Skin of body (tissue), 2 donors: ENCODE results near the gene IL1RAPL1. TPM values are rescaled to one million over a fixed set of nuclear protein-coding genes. Genes with fewer than 3 reads are reported as not detected.
"Not testable (repeated sequence)": the region's sequence is repeated elsewhere in the genome, so short reads cannot be mapped to it uniquely, and the experiment has no call there.

Experiments used
- DNase-seq: peaks from one replicate; lab custom pipeline; 2025; lab: John Stamatoyannopoulos, UW
- total RNA-seq: library from RNA; depleted of rRNA; stranded (reverse); fragments of >200 nt; gene quantifications from one replicate; pipeline ENCODE4 v1.2.3, GENCODE V29; 2014

IL1RAPL1 gene
- total RNA-seq, 1 donor from 2014 or later: 3.3 TPM

DNA sequence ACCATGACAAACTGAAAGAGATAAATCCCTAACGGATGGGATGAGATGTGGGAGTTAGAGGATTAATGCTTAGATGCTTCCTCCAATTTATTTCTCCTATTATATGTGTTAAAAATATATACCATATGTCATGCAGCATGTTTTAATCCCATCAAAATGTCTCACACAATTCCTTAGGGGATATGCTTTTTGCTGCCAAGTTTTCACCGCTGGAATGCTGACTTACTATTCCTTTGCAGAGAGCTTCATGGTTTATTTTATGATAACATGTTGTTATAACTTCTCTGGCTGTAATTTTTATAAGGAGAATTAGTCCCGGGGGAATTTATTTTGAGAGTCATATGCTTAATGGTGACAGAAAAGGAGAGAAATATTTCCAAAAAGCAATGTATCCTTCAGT, 670.3 kb downstream of the IL1RAPL1 start:
- peak; percentile 51 for DNase-seq

DNA sequence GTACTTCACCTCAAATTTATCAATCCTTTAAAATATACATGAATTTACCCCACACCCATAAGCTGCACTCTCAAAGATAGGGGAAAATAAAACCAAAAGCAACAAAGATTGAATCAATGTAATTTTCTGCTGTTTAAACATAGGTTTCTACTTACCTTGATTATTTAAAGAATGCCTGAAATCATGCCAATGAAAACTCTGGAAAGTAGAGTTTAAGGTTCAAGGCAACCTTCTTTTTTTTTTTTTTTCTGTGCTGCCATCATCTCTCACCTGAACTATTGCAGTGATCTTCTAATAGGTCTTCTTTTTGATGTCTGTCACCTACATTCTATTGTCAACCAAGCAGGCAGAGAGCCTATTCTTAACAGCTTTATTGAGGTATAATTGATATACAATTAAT, 682.1 kb downstream of the IL1RAPL1 start:
- DNase-seq: no peak

- no peak for DNase-seq
Measured at GRCh38 chrX:29274517-29274916, 687.3 kb downstream of the IL1RAPL1 start.

DNA sequence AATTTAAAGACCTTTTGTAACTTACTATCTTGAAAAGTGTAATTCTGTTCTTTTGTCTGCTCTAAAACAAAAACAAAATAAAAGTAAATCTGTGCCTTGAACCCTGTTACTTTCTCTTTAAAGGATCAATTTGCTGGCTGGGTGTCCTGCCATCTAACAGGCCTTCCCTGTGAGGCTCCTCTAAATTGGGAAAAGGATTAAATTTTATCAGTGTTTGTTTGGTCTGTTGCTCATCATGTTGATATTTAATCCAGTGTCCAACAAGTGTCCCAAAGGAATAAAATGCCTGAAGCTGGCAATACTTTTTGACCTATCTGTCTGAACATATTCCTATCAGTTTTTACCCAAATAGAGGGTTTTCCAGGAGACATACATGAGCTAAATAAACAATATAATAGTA, 688.7 kb downstream of the IL1RAPL1 start:
- no peak for DNase-seq

- no peak for DNase-seq
Measured at GRCh38 chrX:29281078-29281742, 694.0 kb downstream of the IL1RAPL1 start.

GRCh38 chrX:29285664-29286063, 698.4 kb downstream of the IL1RAPL1 start:
- DNase-seq: no peak

DNA sequence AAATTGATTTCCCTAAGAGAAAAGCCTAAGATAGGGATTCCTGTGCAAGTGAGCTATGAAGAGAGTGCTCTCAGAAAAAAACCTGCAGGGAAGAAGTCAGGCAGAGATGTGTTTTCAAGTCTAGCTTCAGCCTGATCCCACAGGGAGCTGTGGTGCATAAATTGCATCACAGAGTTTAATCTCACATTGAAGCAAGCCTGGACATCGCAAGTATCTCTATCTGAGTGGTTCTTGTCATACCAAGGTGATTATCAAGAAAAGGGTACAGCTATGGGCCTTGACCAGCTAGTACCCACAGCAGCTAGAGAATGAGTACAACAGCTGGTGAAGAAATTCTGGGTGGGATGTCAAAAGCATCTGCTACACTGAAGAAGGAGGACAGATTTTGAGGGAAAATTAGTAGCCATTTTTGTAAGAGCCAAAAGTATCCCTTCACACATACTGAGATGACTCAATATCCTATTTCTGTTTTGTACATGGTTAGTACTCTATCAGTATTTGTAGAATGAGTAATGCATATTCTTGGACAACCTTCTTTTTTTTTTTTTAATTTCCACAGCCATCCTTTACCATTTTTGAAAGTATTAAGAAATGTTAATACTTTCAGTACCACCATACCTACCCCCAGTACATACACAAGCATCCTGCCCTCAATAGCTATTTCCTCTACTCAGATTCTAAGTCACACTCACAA, 708.9 kb downstream of the IL1RAPL1 start:
- no peak for DNase-seq

GRCh38 chrX:29297171-29297800, 710.0 kb downstream of the IL1RAPL1 start:
- DNase-seq: no peak

GRCh38 chrX:29299684-29300083, 712.4 kb downstream of the IL1RAPL1 start:
- DNase-seq: no peak

DNA sequence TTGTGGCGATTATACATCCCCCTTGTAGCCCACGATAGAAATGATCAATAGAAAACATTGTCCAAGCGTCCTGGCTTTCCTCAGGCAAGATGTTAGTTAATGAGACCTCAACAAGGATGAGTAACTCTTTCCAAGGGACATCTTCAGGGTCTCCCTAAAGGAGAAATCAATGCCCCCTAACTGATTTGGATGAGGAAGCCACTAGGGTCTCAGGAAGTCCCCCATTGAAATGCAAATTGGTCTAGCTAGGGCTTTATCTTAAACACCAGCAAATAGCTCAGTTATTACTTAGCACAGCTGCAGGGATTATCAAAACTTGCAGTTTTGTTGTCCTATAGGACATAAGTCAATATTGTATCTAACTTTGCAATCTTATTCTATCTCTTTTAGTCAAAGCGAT, 721.5 kb downstream of the IL1RAPL1 start:
- DNase-seq: no peak

- DNase-seq: no peak
Measured at GRCh38 chrX:29315931-29316330, 728.7 kb downstream of the IL1RAPL1 start.

DNA sequence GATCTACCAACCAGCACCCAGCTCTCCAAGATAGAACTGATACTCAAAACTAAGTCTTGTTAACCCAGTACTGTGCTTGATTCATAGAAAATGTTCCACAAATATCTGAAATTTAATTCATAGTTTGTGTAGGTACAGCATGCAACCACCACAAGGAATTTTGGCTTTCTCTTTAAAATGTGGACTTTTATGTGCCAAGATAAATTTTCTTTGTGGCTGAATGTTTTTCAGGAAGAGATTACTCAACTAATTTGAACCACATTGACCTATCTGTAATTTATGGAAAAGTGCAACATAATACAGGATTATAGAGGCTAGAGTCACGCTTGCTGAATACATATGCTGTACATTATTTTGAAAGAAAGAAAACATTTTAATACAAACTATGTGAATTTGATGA, 730.8 kb downstream of the IL1RAPL1 start:
- peak; percentile 0 for DNase-seq

- not testable (repeated sequence) for DNase-seq
Measured at GRCh38 chrX:29332429-29332828, 745.2 kb downstream of the IL1RAPL1 start.

DNA sequence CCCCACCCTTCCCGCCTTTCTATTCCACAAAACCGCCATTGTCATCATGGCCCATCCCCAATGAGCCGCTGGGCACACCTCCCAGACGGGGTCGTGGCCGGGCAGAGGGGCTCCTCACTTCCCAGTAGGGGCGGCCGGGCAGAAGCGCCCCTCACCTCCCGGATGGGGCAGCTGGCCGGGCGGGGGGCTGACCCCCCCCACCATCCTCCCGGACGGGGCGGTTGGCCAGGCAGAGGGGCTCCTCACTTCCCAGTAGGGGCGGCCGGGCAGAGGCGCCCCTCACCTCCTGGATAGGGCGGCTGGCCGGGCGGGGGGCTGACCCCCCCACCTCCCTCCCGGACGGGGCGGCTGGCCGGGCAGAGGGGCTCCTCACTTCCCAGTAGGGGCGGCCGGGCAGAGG, 745.8 kb downstream of the IL1RAPL1 start:
- not testable (repeated sequence) for DNase-seq

DNA sequence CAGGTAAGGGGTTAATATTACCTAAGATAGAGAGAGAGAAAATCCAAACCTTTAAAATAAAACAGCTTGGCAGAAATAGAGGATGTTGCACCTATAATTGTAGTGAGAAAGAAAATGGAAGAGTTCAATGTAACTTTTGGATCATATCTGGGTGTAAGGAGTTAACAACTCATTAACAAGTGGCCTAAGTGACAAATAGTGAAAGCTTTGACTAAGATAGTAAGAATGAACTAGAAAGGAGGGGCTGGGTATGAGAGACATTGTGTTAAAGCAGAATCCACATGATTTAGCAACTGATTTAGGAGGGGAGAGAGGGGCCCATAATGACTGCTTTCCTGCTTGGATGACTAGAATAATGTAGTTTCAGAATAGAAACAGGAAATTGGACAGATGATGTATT, 761.0 kb downstream of the IL1RAPL1 start:
- no peak for DNase-seq

GRCh38 chrX:29359276-29359675, 772.0 kb downstream of the IL1RAPL1 start:
- no peak for DNase-seq

DNA sequence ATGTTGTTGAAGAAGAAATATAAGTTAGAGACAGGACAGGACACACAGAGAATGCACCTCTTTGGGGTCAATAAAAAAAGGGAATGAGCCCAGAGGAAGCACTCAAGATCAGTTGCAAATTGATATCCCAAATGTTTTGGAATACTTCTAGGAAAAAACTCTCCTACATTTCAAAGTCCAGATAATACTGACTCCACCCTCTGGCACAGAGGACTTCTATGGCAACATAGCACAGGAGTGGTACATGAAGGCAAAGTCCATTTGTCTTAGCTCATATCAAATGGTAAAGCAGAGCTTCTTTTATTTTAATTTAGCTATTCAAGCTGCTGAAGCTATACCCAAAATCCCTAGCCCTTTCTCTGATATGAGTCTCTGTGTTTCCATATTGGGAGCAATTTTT, 787.5 kb downstream of the IL1RAPL1 start:
- DNase-seq: not testable (repeated sequence)

- DNase-seq: no peak
Measured at GRCh38 chrX:29376584-29376983, 789.3 kb downstream of the IL1RAPL1 start.

GRCh38 chrX:29382811-29383210, 795.6 kb downstream of the IL1RAPL1 start:
- DNase-seq: no peak

- no peak for DNase-seq
Measured at GRCh38 chrX:29388509-29388908, 801.3 kb downstream of the IL1RAPL1 start.

DNA sequence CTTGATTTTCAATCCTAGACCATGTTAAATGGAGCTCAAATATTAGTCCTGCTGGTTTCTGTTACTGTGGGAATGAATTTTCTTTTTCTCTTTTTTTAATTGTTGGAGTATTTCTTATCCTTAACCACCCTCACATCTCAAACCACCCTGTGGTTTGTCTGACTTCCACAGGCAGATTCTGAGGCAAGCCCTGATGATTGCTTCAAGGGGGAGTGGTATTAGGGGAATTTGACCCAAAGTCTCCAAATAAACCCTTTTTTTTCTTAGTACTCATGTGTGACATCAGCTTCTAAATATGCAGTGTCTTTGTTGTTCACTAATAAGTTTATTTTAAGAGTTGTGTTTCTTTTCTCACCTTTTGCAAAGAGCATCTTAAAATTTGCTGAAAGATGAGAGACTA, 810.3 kb downstream of the IL1RAPL1 start:
- no peak for DNase-seq

- DNase-seq: no peak
Measured at GRCh38 chrX:29407357-29407756, 820.1 kb downstream of the IL1RAPL1 start.
